ENCODE data around the gene AR.

DNA sequence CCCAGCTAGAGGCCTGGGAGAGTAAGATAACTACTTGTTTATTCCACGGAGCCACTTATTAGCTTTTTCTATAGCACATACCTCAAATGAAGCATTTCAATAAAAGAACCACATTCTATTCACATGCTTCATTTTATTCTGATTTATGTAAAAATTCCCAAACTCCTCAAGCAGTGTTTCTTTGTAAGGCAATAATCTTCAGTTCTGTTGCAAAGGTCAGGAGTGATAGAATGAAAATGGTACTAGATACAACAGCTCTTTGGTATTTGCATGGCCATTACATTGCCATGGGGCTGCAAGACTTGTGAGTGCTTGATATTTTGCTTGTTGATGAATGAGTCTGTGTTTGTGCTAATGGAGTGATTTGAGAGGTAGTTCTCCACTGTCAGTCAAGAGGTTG is 39.4 kb downstream of the AR start:
- TF ChIP-seq, protein P1, sequence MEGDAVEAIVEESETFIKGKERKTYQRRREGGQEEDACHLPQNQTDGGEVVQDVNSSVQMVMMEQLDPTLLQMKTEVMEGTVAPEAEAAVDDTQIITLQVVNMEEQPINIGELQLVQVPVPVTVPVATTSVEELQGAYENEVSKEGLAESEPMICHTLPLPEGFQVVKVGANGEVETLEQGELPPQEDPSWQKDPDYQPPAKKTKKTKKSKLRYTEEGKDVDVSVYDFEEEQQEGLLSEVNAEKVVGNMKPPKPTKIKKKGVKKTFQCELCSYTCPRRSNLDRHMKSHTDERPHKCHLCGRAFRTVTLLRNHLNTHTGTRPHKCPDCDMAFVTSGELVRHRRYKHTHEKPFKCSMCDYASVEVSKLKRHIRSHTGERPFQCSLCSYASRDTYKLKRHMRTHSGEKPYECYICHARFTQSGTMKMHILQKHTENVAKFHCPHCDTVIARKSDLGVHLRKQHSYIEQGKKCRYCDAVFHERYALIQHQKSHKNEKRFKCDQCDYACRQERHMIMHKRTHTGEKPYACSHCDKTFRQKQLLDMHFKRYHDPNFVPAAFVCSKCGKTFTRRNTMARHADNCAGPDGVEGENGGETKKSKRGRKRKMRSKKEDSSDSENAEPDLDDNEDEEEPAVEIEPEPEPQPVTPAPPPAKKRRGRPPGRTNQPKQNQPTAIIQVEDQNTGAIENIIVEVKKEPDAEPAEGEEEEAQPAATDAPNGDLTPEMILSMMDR (conservative IDR thresholded peaks at IDR 0.05; ENCODE audit: low read depth, low read length) = no peak
- TF ChIP-seq POLR2A (IDR thresholded peaks at IDR 0.05; ENCODE audit: low read depth, low read length) (no peak), RCOR1 (IDR thresholded peaks at IDR 0.05; ENCODE audit: insufficient replicate concordance, low read length) (no peak), RAD21 (IDR thresholded peaks at IDR 0.05; ENCODE audit: low read length) (no peak), RFX5 (IDR thresholded peaks at IDR 0.05; ENCODE audit: low read depth, low read length) (no peak), CEBPB (IDR thresholded peaks at IDR 0.05; ENCODE audit: low read depth, low read length) (no peak), FOS (IDR thresholded peaks at IDR 0.05; ENCODE audit: low read depth, low read length) (no peak)
- TF ChIP-seq, protein P2, sequence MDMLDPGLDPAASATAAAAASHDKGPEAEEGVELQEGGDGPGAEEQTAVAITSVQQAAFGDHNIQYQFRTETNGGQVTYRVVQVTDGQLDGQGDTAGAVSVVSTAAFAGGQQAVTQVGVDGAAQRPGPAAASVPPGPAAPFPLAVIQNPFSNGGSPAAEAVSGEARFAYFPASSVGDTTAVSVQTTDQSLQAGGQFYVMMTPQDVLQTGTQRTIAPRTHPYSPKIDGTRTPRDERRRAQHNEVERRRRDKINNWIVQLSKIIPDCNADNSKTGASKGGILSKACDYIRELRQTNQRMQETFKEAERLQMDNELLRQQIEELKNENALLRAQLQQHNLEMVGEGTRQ (IDR thresholded peaks at IDR 0.05; ENCODE audit: low read depth, low read length) = no peak

Measured in IMR-90 (cell line).